GM12875 (cell line): ENCODE measurements around the gene IFT74.
A peak's percentile ranks its signal among the peaks of the same experiment; 100 is the strongest.

Experiments
- H3K4me3 ChIP-seq: one replicate; pipeline ENCODE4 v1.5.1; 2011; ENCODE audit warnings: low read depth, low read length, control low read depth
- TF ChIP-seq, protein P1 (sequence below): IDR thresholded peaks from 2 replicates; pipeline ENCODE4 v1.5.1; 2011; ENCODE audit warnings: low read depth, mild to moderate bottlenecking, control low read depth, inconsistent platforms, low read length, moderate library complexity, borderline replicate concordance; ENCODE audit not compliant: insufficient read depth

IFT74 gene

GRCh38 chr9:26937816-26938371 is 18.3 kb upstream of the IFT74 start:
- H3K4me3 ChIP-seq, result no peak overlapping the region
- TF ChIP-seq, protein P1, sequence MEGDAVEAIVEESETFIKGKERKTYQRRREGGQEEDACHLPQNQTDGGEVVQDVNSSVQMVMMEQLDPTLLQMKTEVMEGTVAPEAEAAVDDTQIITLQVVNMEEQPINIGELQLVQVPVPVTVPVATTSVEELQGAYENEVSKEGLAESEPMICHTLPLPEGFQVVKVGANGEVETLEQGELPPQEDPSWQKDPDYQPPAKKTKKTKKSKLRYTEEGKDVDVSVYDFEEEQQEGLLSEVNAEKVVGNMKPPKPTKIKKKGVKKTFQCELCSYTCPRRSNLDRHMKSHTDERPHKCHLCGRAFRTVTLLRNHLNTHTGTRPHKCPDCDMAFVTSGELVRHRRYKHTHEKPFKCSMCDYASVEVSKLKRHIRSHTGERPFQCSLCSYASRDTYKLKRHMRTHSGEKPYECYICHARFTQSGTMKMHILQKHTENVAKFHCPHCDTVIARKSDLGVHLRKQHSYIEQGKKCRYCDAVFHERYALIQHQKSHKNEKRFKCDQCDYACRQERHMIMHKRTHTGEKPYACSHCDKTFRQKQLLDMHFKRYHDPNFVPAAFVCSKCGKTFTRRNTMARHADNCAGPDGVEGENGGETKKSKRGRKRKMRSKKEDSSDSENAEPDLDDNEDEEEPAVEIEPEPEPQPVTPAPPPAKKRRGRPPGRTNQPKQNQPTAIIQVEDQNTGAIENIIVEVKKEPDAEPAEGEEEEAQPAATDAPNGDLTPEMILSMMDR, result no peak

- H3K4me3 ChIP-seq, result no peak overlapping the region
- TF ChIP-seq, protein P1, result no peak
These were observed 16.1 kb upstream of the IFT74 start for GRCh38 chr9:26939955-26940711.

DNA sequence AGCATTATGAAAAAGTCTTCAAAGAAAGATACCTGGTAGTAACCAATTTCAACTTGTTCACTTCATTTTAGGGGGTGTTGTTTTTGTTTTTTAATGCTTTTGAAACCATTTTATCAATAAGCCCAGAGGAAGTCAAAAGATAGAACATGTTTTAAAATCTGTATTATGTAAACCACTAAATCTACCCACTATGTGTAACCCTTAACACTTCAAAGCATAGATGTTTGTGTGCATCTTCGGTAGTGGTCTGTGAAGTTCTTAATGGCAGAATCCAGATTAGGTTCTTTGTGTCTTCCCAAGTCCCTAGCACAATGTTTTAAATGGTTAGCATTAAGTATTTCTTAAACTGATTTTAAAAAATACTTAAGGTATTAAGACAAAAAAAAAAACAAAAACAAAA is 15.4 kb upstream of the IFT74 start:
- TF ChIP-seq, protein P1, result no peak
- no peak overlapping the region for H3K4me3 ChIP-seq

- TF ChIP-seq, protein P1, result no peak
- H3K4me3 ChIP-seq, result peak overlapping the region; percentile 84
These were observed 10.6 kb upstream of the IFT74 start for GRCh38 chr9:26945591-26945990.

DNA sequence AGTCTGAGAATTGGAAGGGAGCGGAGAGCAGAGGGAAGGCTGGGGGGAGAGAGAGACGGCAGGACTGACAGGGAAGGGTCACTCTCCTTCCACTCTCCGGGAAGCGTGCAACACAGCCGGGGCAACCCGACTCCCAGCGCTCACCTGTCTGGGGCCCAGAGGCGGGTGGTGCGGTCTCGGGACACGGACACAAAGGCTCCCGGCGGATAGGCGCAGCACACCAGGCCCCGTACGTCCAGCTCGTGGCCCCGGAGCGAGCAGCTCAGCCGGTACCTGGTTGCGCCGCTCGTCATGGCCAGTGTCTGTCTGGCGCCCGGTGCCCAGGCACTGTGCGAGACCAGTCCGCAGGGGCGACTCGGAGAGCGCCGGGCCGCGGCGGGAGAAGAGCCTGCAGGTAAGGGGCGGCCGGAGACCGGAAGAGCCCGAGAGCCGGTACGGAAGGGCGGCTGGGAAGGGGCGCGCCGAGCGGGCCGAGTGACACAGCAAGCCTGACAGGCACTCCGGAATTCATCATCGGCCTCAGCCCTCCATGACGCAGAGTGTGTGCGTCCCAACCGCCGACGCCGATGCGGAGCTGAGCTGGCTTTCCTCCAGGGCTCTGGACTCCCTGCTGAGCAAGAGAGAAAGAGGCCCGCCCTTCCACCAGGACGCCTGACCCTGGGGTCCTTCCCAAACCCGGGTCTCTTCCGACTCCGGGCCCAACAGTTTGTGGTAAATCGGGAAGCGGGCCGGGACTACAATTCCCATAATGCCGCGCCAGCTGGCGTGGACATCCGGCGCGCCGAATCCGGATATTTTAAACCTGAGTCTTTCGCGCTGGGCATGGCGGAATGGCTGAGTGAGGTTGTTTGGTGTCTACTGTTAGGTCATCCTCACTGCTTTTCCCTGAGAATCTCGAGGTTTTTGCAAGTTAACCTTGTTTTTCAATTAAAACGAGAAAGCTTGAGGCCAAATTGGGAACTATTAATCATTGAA is 9.2 kb upstream of the IFT74 start, which contains the start of gene PLAA:
TSS of gene PLAA (minus strand) at position 490 of the 975 bp plus-strand sequence. CDS start at position 293, 197 bp downstream.
- TF ChIP-seq, protein P1, result 0 out of 2 replicates have a peak, but pooled peaks have one; percentile 15

DNA sequence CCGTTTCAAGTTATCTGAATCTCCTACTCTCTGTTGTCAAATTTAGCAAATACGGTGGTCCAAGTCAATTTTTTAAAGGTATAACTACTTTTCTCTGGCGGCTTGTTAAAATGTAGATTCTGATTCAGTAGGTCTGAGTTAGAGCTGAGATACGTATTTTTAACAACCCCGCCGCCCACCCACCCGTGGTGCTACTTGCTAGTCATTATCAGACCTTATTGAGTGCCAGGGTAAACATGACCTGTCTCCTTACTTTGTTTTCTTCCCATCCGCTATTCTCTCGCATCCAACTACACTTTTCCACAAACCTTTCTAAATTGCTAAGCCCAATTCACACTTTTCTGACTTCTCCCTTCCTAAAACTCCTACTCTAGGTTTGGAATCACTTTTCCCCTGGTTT is 8.5 kb upstream of the IFT74 start:
- H3K4me3 ChIP-seq, result peak overlapping the region; percentile 84
- TF ChIP-seq, protein P1, result no peak

More for the DNA sequence above, 9.2 kb upstream of the IFT74 start, which contains the start of gene PLAA:
- peak within 1 kb of the TSS; percentile 84 for H3K4me3 ChIP-seq
